ENCODE results near the gene SRC. TPM values are rescaled to one million over a fixed set of nuclear protein-coding genes. Genes with fewer than 3 reads are reported as not detected.

The SRC gene
- total and polyA plus RNA-seq, 3 donors from 2014 or later: 90.3 to 179 (median 143) TPM

GRCh38 chr20:37354210-37355195 lies 8.6 kb downstream of the SRC start:
- no peak for TF ChIP-seq POLR2A (IDR thresholded peaks at IDR 0.05)
- TF ChIP-seq, protein P1, sequence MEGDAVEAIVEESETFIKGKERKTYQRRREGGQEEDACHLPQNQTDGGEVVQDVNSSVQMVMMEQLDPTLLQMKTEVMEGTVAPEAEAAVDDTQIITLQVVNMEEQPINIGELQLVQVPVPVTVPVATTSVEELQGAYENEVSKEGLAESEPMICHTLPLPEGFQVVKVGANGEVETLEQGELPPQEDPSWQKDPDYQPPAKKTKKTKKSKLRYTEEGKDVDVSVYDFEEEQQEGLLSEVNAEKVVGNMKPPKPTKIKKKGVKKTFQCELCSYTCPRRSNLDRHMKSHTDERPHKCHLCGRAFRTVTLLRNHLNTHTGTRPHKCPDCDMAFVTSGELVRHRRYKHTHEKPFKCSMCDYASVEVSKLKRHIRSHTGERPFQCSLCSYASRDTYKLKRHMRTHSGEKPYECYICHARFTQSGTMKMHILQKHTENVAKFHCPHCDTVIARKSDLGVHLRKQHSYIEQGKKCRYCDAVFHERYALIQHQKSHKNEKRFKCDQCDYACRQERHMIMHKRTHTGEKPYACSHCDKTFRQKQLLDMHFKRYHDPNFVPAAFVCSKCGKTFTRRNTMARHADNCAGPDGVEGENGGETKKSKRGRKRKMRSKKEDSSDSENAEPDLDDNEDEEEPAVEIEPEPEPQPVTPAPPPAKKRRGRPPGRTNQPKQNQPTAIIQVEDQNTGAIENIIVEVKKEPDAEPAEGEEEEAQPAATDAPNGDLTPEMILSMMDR (IDR thresholded peaks at IDR 0.05): no peak
- DNase-seq: no peak
- Histone ChIP-seq H3K27ac (no peak overlapping the region), H3K27me3 (no peaks in the 10 kb centered on the region), H3K4me3 (no peak overlapping the region), H3K4me1 (peaks cover 42% of the 10 kb centered on the region), H3K9me3 (no peaks in the 10 kb centered on the region), H3K36me3 (ENCODE audit: low read depth, missing control alignments) (no peaks in the 10 kb centered on the region)
- 82 to 92% methylated on average over 12 to 18 of the region's 18 CpGs for WGBS, 2 donors
- intact Hi-C loops (cut with DNase I; ENCODE audit: low total_unique reads): no loop called here

DNA sequence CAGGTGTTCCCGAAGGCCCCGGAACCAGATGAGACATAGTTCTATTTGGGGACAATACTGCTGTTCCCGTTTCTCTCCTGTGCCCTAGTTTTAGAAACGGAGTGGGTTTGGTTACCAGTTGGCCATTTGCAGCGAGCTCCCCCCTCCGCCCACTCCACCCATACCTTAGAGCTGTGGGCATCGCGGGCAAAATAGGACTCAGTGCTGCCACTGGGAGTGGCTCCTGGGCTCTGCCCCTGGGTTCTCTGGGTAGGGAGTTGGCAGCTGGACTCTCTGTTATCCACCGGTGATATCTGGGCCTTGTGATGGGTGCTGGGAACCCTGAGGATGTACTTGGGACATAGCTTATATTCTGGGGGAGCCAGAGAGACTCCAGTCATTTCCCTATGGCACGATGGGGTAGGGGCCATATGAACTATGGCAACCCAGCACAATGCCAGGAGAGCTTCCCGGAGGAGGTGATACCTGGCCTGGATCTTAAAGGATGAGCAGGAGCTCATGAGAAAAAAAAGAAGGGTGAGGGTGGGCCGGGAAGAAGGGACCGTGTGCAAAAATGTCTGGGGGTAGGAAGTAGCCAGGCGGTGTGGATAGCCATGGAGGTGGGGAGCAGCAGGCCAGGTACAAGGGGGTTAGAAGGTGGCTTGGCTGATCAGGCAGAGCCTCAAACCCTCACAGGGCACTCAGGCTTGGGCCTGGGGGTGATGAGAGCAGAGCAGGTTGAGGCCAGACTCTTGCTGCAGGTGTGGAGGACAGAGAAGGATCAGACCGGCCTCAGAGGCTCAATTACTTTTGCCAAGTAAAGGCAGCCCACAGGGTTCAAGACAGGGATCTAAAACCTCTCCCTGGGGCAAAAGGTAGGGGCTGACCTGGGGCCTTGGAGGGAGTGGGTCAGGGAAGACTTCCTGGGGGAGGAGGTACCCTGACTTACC lies 9.6 kb downstream of the SRC start:
- Histone ChIP-seq H3K4me1 (peaks cover 36% of the 10 kb centered on the region), H3K4me3 (no peak overlapping the region), H3K27ac (peak overlapping the region in 1 of 2 donors; percentile 36), H3K36me3 (ENCODE audit: low read depth, missing control alignments) (no peaks in the 10 kb centered on the region), H3K9me3 (no peaks in the 10 kb centered on the region), H3K27me3 (no peaks in the 10 kb centered on the region)
- intact Hi-C loops (cut with DNase I; ENCODE audit: low total_unique reads): no loop called here
- TF ChIP-seq POLR2A (IDR thresholded peaks at IDR 0.05): no peak
- TF ChIP-seq, protein P1 (IDR thresholded peaks at IDR 0.05): no peak
- WGBS, 2 donors: 85 to 87% methylated on average over 14 to 15 of the region's 15 CpGs
- no peak for DNase-seq

DNA sequence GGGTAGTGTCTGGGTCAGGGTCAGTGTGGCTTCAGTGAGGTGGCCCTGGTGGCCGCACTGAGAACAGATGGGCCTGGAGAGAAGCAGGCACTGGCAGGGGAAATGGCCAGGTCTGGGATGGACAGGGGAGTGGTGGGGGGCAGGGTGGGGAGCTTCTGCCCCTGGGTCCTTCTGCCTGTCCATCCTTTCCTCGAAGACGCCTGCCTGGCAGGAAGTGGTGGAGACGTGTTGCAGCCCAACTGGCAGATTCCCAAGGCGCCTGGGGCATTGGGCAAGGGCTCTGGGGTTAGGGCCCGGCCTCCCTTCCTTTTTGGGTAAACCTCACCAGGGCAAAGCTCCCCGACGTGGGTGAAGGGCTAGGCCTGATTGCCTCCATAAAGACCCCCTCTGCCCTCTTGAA lies 10.4 kb downstream of the SRC start:
- intact Hi-C loops (cut with DNase I; ENCODE audit: low total_unique reads): no loop called here
- no peak for TF ChIP-seq POLR2A (IDR thresholded peaks at IDR 0.05)
- TF ChIP-seq, protein P1 (IDR thresholded peaks at IDR 0.05): no peak
- Histone ChIP-seq H3K4me1 (peaks cover 40% of the 10 kb centered on the region), H3K36me3 (ENCODE audit: low read depth, missing control alignments) (no peaks in the 10 kb centered on the region), H3K4me3 (no peak overlapping the region), H3K27ac (peak overlapping the region in 1 of 2 donors; percentile 36), H3K27me3 (no peaks in the 10 kb centered on the region), H3K9me3 (no peaks in the 10 kb centered on the region)
- DNase-seq: no peak
- 53 to 61% methylated on average over 8 of the region's 8 CpGs for WGBS, 2 donors

DNA sequence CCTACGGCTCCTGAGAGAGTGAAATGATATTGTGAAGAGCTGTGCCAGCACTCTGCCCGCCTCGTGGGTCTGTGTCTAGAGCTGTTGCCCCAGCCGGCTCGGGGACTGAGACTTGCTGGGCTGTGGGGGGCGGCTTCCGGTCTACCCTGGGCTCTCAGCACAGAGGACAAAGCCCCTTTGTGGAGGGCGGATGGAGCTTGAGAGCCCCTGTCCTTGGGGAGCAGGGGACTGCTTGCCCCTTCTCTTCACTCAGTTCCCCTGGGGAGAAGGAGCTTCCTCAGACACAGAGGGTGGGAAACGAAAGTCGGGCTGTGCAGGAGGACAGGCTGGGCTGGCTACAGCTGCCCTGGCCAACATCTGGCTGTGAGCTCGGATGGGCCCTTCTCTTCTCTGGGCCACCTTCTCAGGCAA lies 11.0 kb downstream of the SRC start:
- Histone ChIP-seq H3K4me1 (peaks cover 44% of the 10 kb centered on the region), H3K9me3 (no peaks in the 10 kb centered on the region), H3K36me3 (ENCODE audit: low read depth, missing control alignments) (no peaks in the 10 kb centered on the region), H3K27me3 (no peaks in the 10 kb centered on the region), H3K27ac (peak overlapping the region in 1 of 2 donors; percentile 36), H3K4me3 (no peak overlapping the region)
- 33 to 77% methylated on average over 3 to 11 of the region's 11 CpGs for WGBS, 2 donors
- no peak for TF ChIP-seq POLR2A (IDR thresholded peaks at IDR 0.05)
- TF ChIP-seq, protein P1 (IDR thresholded peaks at IDR 0.05): no peak
- intact Hi-C loops (cut with DNase I; ENCODE audit: low total_unique reads): no loop called here
- no peak for DNase-seq
